Nucleus accumbens (tissue), 56 donors: ENCODE results near the gene PDPN.

ENCODE experiments used
- DNase-seq, 56 donors: peaks; one replicate each; lab custom pipeline; 2025; lab: John Stamatoyannopoulos, UW

PDPN gene

DNA sequence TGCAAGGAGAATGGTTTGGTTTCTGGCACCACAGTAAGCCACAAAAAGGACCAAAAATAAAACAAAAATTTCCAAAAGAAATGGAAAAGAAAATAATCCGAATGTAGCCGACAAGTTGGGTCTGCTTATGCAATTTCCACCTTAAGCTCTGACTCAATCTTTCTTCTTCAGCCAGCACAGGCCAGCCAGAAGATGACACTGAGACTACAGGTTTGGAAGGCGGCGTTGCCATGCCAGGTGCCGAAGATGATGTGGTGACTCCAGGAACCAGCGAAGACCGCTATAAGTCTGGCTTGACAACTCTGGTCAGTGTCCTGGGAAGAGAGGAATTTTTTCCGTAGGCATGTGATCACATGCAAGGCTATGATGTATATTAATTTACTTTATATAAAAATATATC, 23.4 kb downstream of the PDPN start:
- DNase-seq = no peak

DNA sequence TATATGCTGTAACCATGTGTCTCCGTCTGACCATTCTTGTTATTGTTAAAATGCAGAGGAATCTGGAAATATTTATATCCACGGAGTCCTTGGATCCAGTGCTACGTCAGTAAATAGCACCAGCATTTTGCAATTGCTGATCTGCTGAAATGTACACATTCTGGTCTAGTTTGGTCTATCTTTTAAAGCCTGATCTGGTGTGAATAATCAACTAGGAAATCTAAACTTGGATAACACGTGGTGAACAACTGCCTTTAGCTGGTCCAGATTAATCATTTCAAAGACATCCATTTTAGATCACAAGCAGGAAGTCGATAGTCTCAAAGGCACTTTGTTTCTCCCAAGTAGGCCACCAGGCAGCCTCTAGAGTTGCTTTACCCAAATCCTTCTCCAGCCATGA, 32.6 kb downstream of the PDPN start:
- no peak for DNase-seq

GRCh38 chr1:13617108-13617507, 33.5 kb downstream of the PDPN start:
- DNase-seq = no peak

GRCh38 chr1:13617773-13618172, 34.1 kb downstream of the PDPN start:
- no peak for DNase-seq

DNA sequence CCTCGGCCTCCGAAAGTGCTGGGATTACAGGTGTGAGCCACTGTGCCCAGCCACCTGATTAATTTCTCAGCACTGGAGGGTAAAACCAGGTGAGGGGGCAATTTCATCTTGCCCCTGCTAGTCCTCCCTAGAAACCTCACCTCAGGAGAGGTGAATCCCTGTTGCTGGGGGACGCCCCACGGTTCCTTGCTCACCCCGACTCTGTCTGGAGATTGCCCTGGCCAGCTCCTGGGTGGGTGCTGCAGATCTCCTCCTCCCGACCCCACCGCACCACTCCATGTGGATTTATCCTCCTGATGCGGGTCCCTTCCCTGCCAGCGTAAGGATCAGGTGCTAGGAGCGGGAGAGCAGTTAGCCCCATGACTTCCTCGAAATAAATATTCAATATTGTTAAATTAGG, 34.9 kb downstream of the PDPN start:
- no peak for DNase-seq

GRCh38 chr1:13619909-13620308, 36.3 kb downstream of the PDPN start:
- DNase-seq = no peak

DNA sequence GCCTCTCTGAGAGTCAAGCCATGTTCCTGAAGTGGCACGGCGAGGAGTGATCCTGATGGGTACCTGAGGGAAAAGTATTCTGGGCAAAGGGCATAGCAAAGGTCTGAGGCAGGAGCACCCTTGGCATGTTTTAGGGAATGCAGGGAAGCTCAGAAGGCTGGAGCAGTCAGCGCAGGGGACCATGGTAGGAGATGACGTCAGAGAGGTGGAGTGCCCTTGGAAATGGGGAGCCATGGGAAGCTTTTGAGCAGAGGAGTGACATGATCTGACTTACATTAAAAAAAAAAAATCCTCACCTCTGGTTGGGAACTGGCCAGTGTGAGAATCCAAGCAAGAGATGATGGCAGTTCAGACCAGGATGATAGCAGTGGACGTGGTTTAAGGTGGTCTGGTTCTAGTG, 37.2 kb downstream of the PDPN start:
- DNase-seq = no peak

DNA sequence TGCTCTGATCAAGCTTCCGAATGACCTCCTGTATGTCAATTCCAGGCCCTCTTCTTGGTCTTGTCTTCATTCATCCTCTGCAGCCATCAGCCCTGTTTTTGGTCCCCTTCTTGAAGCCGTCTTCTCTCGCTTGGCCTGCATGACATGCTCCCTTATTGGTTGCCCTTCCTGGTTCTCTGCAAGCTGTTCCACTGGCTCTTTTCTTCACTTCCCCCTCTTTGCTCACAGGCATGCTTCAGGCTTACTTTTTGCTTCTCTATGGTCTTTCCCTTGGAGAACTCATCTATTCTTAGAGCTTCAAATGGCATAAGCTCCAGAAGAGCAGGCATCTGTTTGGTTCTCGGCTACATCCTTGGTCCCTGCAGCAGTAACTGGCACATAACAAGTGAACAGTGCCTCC, 38.8 kb downstream of the PDPN start:
- no peak for DNase-seq

- DNase-seq = peak in 1 of 56 donors; percentile 7
Observed at GRCh38 chr1:13623021-13623637, 39.5 kb downstream of the PDPN start.

DNA sequence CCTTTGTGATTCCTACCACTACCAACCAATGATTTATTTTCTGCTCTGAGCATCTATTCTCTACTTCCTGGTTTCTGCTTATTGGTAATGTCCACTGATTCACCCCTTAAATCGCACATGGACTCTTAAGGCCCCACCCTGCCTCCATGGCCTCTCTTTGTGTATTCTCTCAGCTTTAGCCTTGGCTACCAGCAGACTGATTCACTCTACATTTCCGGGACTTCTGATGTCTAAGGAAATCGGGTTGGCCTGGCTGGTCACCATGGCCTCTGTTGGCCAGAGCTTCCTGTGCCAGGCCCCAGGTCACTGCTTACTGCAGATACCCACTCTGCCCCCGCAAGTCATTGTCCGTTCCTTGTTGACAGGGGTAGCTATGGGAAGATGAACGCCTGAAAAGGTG, 40.9 kb downstream of the PDPN start:
- DNase-seq = no peak

- DNase-seq = no peak
Observed at GRCh38 chr1:13627127-13627526, 43.5 kb downstream of the PDPN start.

DNA sequence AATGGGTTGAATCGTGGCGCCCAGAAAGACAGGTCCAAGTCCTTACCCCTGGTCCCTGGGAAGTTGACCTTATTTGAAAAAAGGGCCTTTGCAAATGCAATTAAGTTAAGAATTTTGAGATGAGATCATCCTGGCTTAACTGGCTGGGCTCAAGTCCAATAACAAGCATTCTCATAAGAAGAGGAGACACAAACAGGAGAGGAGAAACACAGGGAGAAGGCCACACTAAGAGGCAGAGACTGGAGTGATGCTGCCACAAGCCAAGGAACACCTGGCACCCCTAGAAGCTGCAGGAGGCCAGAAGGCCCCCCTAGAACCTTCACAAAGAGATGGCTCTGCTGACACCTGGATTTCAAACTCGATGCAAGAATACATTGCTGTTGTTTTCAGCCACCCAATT, 44.6 kb downstream of the PDPN start:
- DNase-seq = no peak

GRCh38 chr1:13628711-13629110, 45.1 kb downstream of the PDPN start:
- DNase-seq = no peak

- DNase-seq = peak in 11 of 56 donors; percentile 1 to 36 (median 5)
Observed at GRCh38 chr1:13642306-13643004, 58.8 kb downstream of the PDPN start.

GRCh38 chr1:13643017-13643416, 59.4 kb downstream of the PDPN start:
- no peak for DNase-seq

DNA sequence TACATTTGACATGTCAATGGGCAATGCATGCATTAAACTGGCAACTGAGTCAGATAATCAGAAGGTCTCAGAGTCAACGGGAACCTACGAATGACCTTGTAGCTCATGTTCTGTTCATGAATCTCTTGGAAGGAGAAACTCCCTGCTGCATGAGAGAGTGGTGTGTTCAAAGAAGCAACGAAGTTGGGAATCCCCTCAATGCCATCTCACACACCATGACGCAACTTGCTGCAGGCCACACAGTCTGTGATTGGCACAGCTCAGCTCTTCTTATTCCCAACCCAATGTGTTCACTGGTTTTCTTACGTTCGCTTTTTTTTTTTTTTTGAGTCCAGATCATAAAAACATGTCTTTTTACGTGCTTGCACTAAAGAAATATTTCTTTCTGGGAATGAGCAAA, 62.9 kb downstream of the PDPN start:
- DNase-seq = no peak

DNA sequence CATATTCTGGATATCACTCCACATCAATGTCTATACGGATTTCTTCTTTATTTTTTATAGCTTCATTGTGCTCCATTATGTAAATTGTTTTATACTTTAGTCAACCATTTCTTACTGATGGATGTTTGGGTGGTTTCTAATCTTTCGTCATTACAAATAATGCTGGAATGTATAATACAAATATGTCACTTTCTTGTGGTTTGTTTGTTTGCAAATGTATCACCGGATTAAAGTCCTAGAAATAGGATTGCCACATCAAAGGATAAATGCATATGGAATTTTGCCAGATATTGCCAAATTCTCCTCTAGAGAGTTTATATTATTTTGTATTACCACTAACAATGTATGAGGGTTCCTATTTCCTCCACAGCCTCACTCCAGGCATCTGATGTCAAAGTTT, 67.6 kb downstream of the PDPN start:
- DNase-seq = no peak

DNA sequence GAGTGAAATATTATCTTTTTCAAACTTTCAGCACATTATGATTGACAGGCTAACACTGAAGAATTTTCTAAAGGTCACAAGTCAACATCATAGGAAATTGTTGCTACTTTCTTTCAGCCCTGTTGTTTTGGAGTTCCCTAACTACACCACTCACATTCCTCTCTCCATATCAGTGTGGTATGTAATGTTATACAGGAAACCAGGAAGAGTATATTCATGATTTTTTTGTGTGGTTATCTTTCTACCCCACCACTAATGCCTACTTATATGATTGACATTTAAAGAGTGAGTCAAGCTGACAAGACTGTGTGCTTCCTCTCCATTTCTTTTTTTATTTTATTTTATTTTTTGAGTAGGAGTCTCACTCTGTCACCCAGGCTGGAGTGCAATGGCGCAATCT, 68.6 kb downstream of the PDPN start:
- no peak for DNase-seq

DNA sequence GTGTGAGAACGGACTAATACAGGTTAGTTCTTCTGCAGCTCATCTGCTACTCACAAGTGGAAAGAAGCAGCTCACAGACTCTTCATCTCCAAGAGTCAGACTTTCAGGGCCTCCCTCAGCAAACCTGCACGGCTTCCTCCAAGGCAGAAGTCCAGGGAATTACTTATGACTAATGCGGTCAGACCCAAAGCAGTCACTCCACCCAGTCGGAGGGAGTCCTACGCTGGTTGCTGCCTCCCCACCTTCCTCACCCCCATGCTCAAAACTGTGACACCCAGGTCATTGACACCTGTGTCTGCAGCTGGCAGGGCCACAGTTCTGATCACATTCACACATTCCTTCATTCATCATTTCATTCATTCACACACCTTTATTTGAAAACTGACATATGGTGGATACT, 77.9 kb downstream of the PDPN start:
- no peak for DNase-seq

DNA sequence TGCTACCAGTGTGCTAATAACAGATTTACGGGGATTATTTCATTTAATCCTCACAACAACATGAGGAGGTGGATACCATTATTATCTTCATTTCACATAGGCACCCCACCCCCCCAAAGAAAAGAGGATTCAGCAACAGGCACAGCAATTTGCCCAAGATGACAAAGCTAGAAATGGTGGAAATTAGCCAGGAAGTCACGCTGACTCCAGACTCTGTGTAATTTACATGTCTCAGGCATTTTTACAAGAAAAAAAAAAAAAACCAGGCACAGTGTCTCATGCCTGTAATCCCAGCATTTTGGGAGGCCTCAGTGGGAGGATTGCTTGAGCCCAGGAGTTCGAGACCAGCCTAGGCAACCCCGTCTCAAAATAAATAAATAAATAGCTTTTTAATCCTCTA, 78.9 kb downstream of the PDPN start:
- no peak for DNase-seq

- DNase-seq = no peak
Observed at GRCh38 chr1:13663969-13664368, 80.3 kb downstream of the PDPN start.

- DNase-seq = no peak
Observed at GRCh38 chr1:13664451-13664850, 80.8 kb downstream of the PDPN start.

DNA sequence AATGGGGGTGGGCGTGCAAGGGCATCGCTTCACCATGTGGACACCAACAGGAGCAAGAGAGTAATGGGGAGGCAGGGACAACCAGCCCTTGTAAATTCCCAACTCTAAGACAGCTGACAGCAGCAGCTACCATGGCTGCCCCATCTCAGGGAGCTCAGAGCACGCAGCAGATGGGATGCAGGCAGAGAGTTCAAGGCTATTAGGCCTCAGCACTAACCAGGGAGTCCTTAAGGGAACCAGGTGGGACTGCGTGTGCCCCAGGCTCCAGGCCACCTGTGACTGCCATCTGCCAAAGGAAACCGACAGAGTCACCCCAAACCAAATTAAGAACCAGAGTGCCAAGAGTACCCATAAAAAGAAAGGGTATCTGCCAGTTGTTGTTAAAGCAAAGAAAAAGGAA, 82.7 kb downstream of the PDPN start:
- DNase-seq = peak in 1 of 56 donors; percentile 2
